NCI-H1417 treated with DMSO at 0.1 percent for 48 hours (cell line): Measurements from ENCODE around the gene NR3C2.
"Not testable (repeated sequence)": the region's sequence is repeated elsewhere in the genome, so short reads cannot be mapped to it uniquely, and the experiment has no call there.

ENCODE experiments used
- DNase-seq: peaks from one replicate; lab custom pipeline; 2025; lab: John Stamatoyannopoulos, UW

NR3C2 gene

GRCh38 chr4:148216866-148217814 is 225.1 kb downstream of the NR3C2 start:
- no peak for DNase-seq

GRCh38 chr4:148216321-148216720 is 225.9 kb downstream of the NR3C2 start:
- no peak for DNase-seq

- DNase-seq: no peak
These were observed 227.0 kb downstream of the NR3C2 start for GRCh38 chr4:148215202-148215601.

DNA sequence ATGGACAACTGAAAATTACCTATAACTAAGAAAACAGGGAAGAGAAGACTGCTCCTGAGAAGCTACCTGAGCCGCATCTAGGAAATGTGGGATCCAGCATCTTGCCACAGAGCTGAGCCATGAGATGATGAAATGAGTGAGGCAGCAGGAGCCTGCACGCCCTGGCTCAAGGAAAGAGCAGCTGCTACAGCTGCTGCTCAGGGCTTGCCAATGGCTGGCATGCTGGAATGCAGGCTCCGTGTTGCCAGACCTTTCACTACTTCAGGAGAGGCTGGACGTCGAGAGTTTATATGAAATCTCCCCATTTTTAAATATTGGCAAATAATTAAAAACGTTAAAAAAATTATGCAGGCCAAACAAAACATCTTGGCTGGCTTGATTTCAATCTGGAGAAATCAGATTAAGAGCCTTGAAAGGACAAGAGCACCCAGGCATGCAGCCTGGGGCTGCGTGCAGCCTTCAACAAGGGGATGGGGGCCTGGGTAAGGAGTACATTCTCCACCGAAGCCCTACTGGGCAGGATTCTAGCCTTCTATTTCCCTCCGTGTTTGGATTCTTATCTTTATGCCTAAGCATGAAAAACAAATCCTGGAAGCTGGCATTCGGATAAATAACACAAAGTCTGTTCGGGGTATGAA is 227.6 kb downstream of the NR3C2 start:
- no peak for DNase-seq

GRCh38 chr4:148211533-148211932 is 230.7 kb downstream of the NR3C2 start:
- DNase-seq: no peak

- DNase-seq: no peak
These were observed 231.6 kb downstream of the NR3C2 start for GRCh38 chr4:148210661-148211060.

GRCh38 chr4:148207068-148207467 is 235.1 kb downstream of the NR3C2 start:
- no peak for DNase-seq

- no peak for DNase-seq
These were observed 236.7 kb downstream of the NR3C2 start for GRCh38 chr4:148205476-148205875.

- DNase-seq: no peak
These were observed 237.3 kb downstream of the NR3C2 start for GRCh38 chr4:148204892-148205291.

GRCh38 chr4:148204171-148204570 is 238.0 kb downstream of the NR3C2 start:
- no peak for DNase-seq

DNA sequence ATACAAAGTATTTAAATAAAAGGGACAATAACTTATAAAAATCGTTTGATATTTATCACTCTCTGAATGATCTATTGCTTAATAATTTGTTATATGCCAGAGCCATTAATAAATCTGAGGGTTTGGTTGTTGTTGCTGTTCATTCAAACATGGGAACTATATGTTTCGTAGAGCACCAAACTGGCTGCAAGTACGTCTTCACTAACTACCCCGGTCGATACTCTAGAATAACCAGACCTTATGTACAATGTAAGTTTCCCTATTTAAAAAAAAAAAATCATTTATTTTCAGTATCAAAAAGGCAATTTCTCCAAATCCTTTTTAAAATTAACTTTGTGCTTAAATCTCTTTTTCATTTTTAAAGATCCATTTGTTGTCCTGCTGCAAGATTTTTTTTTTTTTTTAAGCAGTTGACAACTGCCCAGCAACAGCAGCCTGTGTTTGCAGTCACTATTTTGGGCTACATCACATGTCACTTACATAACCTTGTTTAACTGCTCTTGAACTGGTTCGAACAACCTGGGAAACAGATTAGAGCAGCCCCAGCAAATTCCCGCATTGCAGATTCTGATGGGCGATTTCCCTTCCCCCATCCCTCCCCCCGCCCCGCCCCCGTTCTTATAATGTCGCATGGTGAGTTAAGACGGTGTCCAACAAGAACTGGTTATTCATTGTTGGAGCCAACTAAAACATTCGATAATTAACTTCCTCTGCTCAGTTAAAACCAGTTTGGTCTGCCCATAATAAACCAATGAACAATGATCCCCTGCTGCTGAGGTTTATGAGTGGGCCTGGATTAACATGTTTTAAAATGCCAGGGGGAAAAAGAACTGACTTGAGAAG is 238.9 kb downstream of the NR3C2 start:
- peak; percentile 16 for DNase-seq

DNA sequence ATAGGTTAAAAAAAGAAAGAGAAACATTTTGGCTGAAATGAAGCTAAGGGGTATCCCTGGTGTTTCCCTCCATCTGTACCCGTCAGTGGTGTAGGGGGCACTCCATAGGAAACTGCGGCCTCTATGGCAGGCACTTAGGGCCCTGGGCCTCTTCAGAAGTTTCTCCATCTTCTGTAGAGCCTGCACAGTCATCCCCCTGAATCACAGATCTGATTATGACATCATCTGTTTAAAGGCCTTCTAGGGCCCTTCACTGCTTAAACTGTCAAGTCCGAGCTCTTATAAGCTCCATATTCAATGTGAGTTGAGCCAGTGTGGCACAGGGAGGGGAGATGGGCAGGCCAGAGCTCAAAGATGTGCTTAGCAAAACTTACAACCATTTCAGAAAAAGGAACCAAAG is 241.3 kb downstream of the NR3C2 start:
- no peak for DNase-seq

DNA sequence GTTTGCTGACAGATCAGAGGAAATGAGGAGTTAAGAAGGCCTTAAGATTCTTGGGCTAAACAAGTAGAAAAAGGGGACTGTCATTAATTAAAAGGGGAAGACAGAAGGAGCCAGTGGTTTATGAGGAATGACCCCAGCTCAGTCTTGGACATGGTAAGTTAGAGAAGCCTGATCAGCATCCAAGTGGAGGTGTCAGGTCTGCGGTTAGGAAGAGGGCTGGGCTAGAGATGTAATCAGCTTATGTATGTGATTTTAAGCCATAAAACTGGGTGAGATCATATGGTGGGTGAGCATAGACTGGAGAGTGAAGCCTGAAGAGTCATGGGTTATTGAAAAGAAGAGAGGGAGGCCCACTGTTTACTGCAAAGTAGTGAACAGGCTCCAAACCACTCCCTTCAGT is 246.1 kb downstream of the NR3C2 start:
- no peak for DNase-seq

GRCh38 chr4:148192526-148192925 is 249.7 kb downstream of the NR3C2 start:
- DNase-seq: no peak

- DNase-seq: not testable (repeated sequence)
These were observed 254.6 kb downstream of the NR3C2 start for GRCh38 chr4:148187454-148188222.

DNA sequence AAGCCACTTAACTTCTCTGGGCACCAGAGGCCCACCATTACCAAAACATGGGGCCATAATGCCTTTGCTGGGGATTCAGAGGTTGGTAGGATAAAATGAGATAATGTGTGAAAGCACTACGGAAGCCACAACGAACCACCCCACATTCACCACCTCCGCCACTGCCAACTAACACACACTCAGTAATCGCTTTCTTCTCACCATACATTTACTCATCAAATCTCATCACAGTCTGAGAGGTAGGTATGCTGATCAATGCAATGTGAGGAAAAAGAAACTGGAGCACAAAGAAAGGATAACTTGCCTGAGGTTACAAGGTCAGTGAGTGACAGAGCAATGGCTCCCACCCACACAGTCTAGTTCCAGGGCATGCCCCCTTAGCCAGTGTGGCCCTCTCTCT is 257.3 kb downstream of the NR3C2 start:
- DNase-seq: no peak

GRCh38 chr4:148182230-148182911 is 259.8 kb downstream of the NR3C2 start:
- no peak for DNase-seq

- DNase-seq: no peak
These were observed 268.7 kb downstream of the NR3C2 start for GRCh38 chr4:148173397-148174017.

DNA sequence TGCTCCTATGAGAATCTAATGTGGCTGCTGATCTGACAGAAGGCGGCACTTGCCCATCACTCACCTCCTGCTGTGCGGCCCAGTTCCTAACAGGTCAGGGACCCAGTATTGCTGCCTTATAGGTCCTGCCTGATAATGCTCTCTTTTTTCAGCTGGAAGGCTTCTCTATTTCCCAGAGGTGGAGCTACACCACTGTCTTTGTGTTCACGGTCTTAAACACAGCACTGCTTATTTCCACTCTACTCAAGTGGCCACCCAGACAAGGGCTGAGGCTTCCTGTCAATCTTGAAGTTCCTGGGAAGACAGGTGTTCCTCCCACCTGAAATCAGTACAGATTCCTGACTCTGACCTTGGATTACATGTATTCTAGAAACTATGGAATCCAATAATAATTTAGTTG is 270.6 kb downstream of the NR3C2 start:
- DNase-seq: no peak
